Measurements from ENCODE around the gene PPARGC1A. TPM values are rescaled to one million over a fixed set of nuclear protein-coding genes. Genes with fewer than 3 reads are reported as not detected.

The PPARGC1A gene
- total and polyA plus RNA-seq, 4 donors = 7.7 to 34.6 (median 16.3) TPM

DNA sequence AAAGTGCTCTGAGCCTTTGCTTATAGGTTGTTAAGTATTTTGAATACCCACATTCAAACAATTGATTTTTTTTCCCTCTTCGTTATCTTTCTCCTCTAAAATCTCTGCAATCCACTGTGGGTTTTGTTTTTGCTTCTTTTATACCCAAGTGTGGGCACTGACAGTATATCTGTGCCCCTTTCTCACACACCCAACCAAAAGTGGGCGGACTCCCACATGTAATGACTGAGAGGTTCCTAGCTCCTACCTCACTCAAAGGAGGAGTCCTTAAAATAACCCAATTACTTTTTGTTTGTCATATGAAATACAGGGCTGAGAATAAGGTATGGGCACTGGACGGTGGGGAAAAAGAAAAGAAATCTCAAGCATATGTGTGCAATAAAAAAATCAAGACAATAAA, 51.7 kb downstream of the PPARGC1A start:
- 89% methylated on average over 3 of the region's 3 CpGs for WGBS
- Histone ChIP-seq H3K27ac (ENCODE audit: low read depth in 1 of 2, low read length in 2 of 2) (no peak overlapping the region), H3K9ac (ENCODE audit: low read depth in 1 of 2, low read length in 2 of 2) (no peak overlapping the region), H3K9me3 (ENCODE audit: control insufficient read depth in 4 of 4, low read length in 3 of 4) (no peaks in the 10 kb centered on the region), H3K36me3 (ENCODE audit: control insufficient read depth in 4 of 4, insufficient read depth in 3 of 4, low read depth in 1 of 4, low read length in 3 of 4) (no peaks in the 10 kb centered on the region), H3K27me3 (ENCODE audit: control insufficient read depth in 4 of 4, insufficient read depth in 4 of 4, low read length in 3 of 4) (no peaks in the 10 kb centered on the region), H3K4me1 (ENCODE audit: control insufficient read depth in 4 of 4, insufficient read depth in 4 of 4, low read length in 3 of 4) (peaks cover 0 to 6% (median 2%) of the 10 kb centered on the region in 4 donors), H3K4me3 (ENCODE audit: low read depth in 1 of 3, low read length in 3 of 3) (no peak overlapping the region)
- no peak for DNase-seq (ENCODE audit: low spot score)
- TF ChIP-seq, protein P1, sequence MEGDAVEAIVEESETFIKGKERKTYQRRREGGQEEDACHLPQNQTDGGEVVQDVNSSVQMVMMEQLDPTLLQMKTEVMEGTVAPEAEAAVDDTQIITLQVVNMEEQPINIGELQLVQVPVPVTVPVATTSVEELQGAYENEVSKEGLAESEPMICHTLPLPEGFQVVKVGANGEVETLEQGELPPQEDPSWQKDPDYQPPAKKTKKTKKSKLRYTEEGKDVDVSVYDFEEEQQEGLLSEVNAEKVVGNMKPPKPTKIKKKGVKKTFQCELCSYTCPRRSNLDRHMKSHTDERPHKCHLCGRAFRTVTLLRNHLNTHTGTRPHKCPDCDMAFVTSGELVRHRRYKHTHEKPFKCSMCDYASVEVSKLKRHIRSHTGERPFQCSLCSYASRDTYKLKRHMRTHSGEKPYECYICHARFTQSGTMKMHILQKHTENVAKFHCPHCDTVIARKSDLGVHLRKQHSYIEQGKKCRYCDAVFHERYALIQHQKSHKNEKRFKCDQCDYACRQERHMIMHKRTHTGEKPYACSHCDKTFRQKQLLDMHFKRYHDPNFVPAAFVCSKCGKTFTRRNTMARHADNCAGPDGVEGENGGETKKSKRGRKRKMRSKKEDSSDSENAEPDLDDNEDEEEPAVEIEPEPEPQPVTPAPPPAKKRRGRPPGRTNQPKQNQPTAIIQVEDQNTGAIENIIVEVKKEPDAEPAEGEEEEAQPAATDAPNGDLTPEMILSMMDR (IDR thresholded peaks at IDR 0.05; ENCODE audit: low read depth, low read length, missing input control) = no peak
- no peak for TF ChIP-seq HNF4A (conservative IDR thresholded peaks at IDR 0.05)
- no peak for TF ChIP-seq JUND (IDR thresholded peaks at IDR 0.05)
- TF ChIP-seq SP1 (IDR thresholded peaks at IDR 0.05) = no peak
- TF ChIP-seq RAD21 (IDR thresholded peaks at IDR 0.05) = no peak
- TF ChIP-seq, protein P2, sequence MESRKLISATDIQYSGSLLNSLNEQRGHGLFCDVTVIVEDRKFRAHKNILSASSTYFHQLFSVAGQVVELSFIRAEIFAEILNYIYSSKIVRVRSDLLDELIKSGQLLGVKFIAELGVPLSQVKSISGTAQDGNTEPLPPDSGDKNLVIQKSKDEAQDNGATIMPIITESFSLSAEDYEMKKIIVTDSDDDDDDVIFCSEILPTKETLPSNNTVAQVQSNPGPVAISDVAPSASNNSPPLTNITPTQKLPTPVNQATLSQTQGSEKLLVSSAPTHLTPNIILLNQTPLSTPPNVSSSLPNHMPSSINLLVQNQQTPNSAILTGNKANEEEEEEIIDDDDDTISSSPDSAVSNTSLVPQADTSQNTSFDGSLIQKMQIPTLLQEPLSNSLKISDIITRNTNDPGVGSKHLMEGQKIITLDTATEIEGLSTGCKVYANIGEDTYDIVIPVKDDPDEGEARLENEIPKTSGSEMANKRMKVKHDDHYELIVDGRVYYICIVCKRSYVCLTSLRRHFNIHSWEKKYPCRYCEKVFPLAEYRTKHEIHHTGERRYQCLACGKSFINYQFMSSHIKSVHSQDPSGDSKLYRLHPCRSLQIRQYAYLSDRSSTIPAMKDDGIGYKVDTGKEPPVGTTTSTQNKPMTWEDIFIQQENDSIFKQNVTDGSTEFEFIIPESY (IDR thresholded peaks at IDR 0.05) = no peak
- no peak for TF ChIP-seq RXRA (IDR thresholded peaks at IDR 0.05)
- no peak for TF ChIP-seq MAX (IDR thresholded peaks at IDR 0.05)
- TF ChIP-seq EGR1 (IDR thresholded peaks at IDR 0.05; ENCODE audit: low read depth in 2 of 2) = no peak
- TF ChIP-seq NR2F2 (IDR thresholded peaks at IDR 0.05) = no peak
- TF ChIP-seq GABPA (IDR thresholded peaks at IDR 0.05 in 1 of 2, conservative IDR thresholded peaks at IDR 0.05 in 1 of 2) = no peak
- TF ChIP-seq FOXA2 (IDR thresholded peaks at IDR 0.05) = no peak
- TF ChIP-seq TAF1 (conservative IDR thresholded peaks at IDR 0.05) = no peak
- no peak for TF ChIP-seq HNF4G (IDR thresholded peaks at IDR 0.05)
- no peak for TF ChIP-seq REST (IDR thresholded peaks at IDR 0.05)
- TF ChIP-seq YY1 (IDR thresholded peaks at IDR 0.05) = no peak
- TF ChIP-seq FOXA1 (IDR thresholded peaks at IDR 0.05) = no peak
- TF ChIP-seq, protein P3, sequence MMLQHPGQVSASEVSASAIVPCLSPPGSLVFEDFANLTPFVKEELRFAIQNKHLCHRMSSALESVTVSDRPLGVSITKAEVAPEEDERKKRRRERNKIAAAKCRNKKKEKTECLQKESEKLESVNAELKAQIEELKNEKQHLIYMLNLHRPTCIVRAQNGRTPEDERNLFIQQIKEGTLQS (IDR thresholded peaks at IDR 0.05) = no peak

Data from liver (tissue), 9 donors.